HAP-1 (cell line): ENCODE results near the gene ARHGAP21.
"Not testable (repeated sequence)": the region's sequence is repeated elsewhere in the genome, so short reads cannot be mapped to it uniquely, and the experiment has no call there.

Experiments used
- DNase-seq, 2 experiments: peaks; one replicate each; pipeline ENCODE4 v3.0.0-alpha.2; 2016 to 2020; ENCODE audit warnings: low spot score in 2 of 2
- H3K27me3 ChIP-seq: fragments of 250-450 bp; sonication (Bioruptor Pico); 2 replicates; pipeline ENCODE4 v1.5.1; 2020; ENCODE audit warnings: low read depth, mild to moderate bottlenecking, moderate library complexity
- H3K36me3 ChIP-seq: fragments of 250-450 bp; sonication (Bioruptor Pico); replicated peaks from 2 replicates; pipeline ENCODE4 v1.5.1; 2020; ENCODE audit warnings: mild to moderate bottlenecking
- H3K4me1 ChIP-seq: fragments of 250-450 bp; sonication (Bioruptor Pico); 2 replicates; pipeline ENCODE4 v1.5.1; 2020; ENCODE audit warnings: mild to moderate bottlenecking
- H3K4me3 ChIP-seq: fragments of 250-450 bp; sonication (Bioruptor Pico); 2 replicates; pipeline ENCODE4 v1.5.1; 2020; ENCODE audit warnings: mild to moderate bottlenecking, moderate library complexity
- H3K9me3 ChIP-seq: fragments of 250-450 bp; sonication (Bioruptor Pico); 2 replicates; pipeline ENCODE4 v1.5.1; 2020; ENCODE audit warnings: mild to moderate bottlenecking, moderate library complexity
- in situ Hi-C: fragments of 300-500 bp; cut with MboI; formaldehyde crosslinking; loops from 3 replicates; pipeline ENCODE4 v1.14.3; 2020; ENCODE audit warnings: low sequenced_read_pairs, inconsistent platforms, mixed read lengths

The ARHGAP21 gene

DNA sequence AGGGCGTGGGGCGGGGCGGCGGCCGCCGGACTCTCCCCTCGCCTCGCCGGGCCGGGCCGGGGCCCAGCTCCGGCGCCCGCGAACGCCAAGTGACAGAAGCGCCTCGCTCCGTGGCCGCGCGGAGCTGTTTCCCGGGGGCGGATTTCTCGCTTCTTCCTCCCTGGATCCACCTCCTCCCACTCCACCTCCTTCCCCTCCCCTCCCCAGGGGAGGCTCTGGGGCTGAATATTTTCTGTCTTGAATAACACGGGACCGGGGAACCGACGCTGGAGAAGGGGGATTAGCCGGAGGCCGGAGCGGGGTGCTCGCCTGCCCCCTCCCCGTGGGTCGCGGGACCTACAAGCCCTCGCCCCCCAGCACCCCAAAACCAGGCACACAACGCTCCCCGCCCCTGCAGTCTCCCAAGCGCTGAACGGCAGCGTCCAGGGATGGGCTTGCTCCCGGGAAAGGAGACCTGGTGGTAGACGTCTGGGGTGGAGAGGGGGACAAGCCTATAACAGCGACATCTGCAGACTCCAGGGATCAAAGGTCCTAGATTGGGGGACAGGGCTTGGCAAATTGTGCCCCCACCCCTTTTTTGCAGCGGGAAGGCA is at the start of gene ARHGAP21:
TSS of gene ARHGAP21 (minus strand) at position 100 of the 593 bp plus-strand sequence. CDS start 1,988 bp downstream, outside the sequence.
- in situ Hi-C loops, result no loop called here
- H3K4me3 ChIP-seq, result peak within 1 kb of the TSS; percentile 63
- H3K4me1 ChIP-seq, result peaks cover 17% of the 10 kb centered on the region
- peak; percentile 74 to 77 for DNase-seq
- H3K9me3 ChIP-seq, result no peaks in the 10 kb centered on the region
- no peaks in the 10 kb centered on the region for H3K27me3 ChIP-seq
- H3K36me3 ChIP-seq, result no peaks in the 10 kb centered on the region; the same call in 1 of the 2 replicates

DNA sequence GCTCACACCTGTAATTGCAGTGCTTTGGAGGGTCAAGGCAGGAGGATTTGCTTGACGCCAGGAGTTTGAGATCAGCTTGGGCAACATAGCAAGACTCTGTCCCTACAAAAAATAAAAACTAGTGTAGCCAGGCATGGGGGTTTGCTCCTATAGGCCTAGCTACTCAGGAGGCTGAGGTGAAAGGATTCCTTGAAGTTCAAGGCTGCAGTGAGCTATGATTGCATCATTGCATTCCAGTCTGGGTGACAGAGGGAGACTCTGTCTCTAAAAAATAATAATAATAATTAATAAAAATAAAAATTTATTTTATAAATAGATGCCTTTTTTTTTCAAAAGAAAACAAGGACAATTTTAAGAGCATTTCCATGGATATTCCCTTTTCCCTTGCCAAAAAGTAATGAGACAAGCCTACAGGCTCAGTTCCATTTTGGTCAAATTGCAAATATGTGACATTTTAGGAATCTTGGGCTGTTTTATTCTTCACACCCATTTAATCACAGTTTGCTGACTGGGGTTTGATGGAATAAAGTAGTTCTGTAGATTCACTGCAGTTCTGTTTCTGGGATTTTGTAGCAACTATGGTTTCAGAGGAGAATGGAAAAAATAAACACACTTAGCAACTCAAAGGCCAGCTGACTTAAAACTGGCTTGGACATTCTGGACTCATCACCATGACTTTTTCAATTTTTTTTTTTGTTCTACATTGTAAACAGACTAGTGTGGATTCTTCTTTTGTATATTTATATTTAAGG is 48.4 kb upstream of the ARHGAP21 start:
- H3K4me1 ChIP-seq, result no peaks in the 10 kb centered on the region
- no peaks in the 10 kb centered on the region for H3K9me3 ChIP-seq
- no peaks in the 10 kb centered on the region for H3K36me3 ChIP-seq
- no peak for DNase-seq
- H3K27me3 ChIP-seq, result no peaks in the 10 kb centered on the region; the same call in 1 of the 2 replicates
- no peak overlapping the region for H3K4me3 ChIP-seq
- in situ Hi-C loops, result no loop called here

DNA sequence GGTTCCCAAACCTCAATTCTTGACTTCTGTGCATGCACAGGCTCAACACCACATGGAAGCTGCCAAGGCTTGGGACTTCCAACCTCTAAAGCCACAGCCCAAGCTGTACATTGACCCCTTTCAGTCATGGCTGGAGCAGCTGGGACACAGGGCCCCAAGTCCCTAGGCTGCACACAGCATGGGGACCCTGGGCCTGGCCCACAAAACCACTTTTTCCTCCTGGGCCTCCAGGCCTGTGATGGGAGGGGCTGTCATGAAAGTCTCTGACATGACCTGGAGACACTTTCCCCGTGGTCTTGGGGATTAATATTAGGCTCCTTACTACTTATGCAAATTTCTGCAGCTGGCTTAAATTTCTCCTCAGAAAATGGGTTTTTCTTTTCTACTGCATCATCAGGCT is 41.3 kb upstream of the ARHGAP21 start:
- H3K4me3 ChIP-seq, DNase-seq, H3K36me3 ChIP-seq, in situ Hi-C loops, H3K9me3 ChIP-seq, H3K27me3 ChIP-seq: not testable (repeated sequence)
- H3K4me1 ChIP-seq, result peaks cover 13% of the 10 kb centered on the region

DNA sequence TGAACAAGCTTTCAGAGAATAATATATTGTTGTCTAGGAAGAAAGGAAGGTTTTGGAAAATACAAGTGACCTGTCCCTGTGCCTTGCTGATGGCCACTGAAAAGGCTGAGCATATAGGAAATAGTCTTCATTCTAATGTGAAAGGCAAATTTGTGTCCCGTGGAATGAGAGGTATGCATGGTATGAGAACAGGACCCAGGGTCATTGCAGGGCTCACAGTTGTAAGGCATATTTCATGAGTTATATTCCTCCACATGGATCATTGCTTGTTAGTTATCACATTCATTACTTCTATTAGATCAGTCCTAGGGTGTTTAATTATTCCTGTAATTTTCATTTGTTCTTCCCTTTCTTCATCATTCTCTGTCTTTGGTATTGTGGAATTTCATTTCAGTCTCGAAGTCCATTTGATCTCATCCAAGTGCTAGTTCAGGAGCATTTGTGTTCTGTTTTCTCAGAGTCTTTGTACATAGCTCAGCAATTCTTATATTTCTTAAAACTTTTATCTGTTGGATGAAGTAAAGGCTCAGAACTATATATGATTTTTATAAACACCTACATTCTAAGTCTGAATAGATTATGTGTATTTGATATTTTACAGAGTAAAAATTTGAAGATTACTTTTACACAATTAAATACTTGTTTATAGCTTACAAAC is 39.4 kb upstream of the ARHGAP21 start:
- H3K4me1 ChIP-seq, result peaks cover 18% of the 10 kb centered on the region
- H3K9me3 ChIP-seq, result no peaks in the 10 kb centered on the region
- H3K36me3 ChIP-seq, result no peaks in the 10 kb centered on the region
- H3K4me3 ChIP-seq, result no peak overlapping the region
- no peaks in the 10 kb centered on the region for H3K27me3 ChIP-seq
- peak; percentile 25 to 61 for DNase-seq
- in situ Hi-C loops, result no loop called here

DNA sequence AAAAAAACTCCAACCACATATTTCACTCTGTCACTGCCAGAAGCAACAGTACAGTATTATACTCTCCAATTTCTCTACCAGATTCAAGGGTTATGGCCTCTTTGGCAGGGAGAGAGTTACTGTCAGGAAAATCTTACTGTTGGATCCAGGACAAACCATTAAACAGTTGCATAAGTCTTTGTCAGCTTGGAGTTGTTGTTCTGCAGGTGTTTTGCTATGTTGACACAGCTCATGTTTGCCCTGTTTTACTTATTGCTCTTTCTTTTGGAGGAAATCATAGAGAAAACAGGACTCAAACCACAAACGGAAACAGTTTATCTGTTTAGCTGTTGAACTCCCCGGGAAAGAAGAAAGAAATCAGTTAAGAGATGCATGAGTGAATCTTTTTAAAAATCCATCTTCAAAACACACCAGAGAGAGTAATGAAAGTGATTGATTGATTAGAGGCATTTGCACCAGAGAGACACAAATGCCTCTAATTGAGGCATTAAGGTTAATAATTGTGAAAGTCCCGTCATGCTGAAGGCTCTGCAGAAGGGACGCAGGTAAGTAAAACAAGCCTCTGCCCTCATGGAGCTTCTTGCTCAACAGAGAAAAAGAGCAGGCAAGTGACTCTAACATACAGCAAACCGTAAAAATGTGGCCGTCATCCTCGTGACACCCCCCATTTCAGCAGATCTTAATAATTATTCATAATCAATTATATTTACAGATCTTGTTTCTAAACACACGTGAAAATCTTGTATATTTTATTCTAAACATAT is 38.7 kb upstream of the ARHGAP21 start:
- Histone ChIP-seq H3K4me1 (peaks cover 18% of the 10 kb centered on the region), H3K9me3 (no peaks in the 10 kb centered on the region), H3K27me3 (no peaks in the 10 kb centered on the region), H3K4me3 (no peak overlapping the region), H3K36me3 (no peaks in the 10 kb centered on the region)
- in situ Hi-C loops, result no loop called here
- no peak for DNase-seq

DNA sequence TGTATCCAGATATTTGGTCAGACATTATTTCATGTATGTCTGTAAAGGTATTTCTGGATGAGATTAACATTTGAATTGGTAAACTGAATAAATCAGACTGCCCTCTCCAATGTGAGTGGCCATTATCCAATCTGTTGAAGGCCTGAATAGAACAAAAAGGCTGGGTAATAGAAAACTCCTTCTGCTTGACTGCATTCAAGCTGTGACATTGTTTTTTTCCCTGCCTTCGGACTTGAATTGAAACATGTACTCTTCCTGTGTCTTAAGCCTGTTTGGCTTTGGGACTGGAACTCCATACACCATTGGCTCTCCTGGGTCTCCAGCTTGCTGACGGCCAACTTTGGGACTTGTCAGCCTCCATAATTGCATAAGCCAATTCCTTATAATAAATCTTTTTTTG is 36.0 kb upstream of the ARHGAP21 start:
- Histone ChIP-seq H3K4me1 (peaks cover 18% of the 10 kb centered on the region), H3K27me3 (no peaks in the 10 kb centered on the region), H3K4me3 (no peak overlapping the region), H3K9me3 (no peaks in the 10 kb centered on the region), H3K36me3 (no peaks in the 10 kb centered on the region)
- DNase-seq, result peak in 1 of 2 experiments; percentile 26
- in situ Hi-C loops, result no loop called here

DNA sequence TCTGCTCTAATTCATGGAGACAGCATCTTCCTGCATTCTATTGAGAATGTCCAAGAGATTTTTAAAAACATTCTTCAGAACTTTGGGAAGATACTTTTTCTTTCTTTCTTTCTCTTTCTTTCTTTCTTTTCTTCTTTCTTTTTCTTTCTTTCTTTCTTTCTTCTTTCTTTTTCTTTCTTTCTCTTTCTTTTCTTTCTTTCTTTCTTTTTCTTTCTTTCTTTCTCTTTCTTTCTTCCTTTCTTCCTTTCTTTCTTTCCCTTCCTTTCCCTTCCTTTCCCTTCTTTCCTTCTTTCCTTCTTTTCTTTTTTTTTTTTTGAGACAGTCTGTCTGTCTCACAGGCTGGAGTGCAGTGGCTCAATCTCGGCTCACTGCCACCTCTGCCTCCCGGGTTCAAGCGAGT is 34.6 kb upstream of the ARHGAP21 start:
- in situ Hi-C loops, H3K27me3 ChIP-seq, DNase-seq, H3K4me3 ChIP-seq, H3K36me3 ChIP-seq, H3K9me3 ChIP-seq: not testable (repeated sequence)
- H3K4me1 ChIP-seq, result peaks cover 17% of the 10 kb centered on the region

DNA sequence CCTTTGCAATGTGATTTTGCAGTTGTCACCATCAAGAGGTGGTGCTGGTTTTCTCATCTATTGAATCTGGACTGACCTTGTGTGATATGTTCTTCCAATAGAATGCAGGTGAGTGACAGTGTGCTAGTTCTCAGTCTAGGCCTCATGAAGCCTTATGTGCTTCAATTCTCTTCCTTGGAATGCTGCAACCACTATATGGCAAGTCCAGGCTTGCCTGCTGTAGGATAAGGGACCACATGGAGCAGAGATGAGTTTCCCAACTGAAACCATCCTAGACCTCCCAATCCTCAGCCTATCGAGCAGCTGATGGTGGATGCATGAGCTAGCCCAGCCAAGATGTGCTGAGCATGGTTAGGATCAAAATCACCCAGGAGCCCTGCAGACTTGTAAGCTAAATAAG is 32.6 kb upstream of the ARHGAP21 start:
- Histone ChIP-seq H3K9me3 (no peaks in the 10 kb centered on the region), H3K36me3 (no peaks in the 10 kb centered on the region), H3K4me1 (peaks cover 5% of the 10 kb centered on the region), H3K4me3 (no peak overlapping the region), H3K27me3 (no peaks in the 10 kb centered on the region)
- in situ Hi-C loops, result no loop called here
- DNase-seq, result no peak

DNA sequence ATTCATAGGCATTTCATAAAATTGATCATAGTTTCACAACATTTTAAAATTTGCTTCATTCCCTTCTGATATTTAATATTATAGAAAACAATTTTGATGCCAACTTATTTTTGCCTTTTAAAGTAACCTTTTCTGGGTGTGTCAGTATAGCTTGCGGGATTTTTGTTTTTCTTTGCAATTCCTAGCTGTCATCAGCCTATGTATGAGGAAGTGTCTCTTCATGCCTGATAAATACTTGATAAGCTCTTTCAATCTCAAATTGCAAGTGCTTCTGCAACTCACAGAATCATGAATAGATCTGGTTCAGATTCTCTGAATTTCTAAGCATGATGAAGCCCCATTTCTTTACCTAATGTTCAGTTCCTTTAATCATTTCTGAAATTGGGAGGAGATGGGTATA is 28.0 kb upstream of the ARHGAP21 start:
- Histone ChIP-seq H3K27me3 (no peaks in the 10 kb centered on the region), H3K4me3 (no peak overlapping the region), H3K9me3 (no peaks in the 10 kb centered on the region), H3K36me3 (no peaks in the 10 kb centered on the region), H3K4me1 (no peaks in the 10 kb centered on the region)
- DNase-seq, result no peak
- in situ Hi-C loops, result no loop called here

DNA sequence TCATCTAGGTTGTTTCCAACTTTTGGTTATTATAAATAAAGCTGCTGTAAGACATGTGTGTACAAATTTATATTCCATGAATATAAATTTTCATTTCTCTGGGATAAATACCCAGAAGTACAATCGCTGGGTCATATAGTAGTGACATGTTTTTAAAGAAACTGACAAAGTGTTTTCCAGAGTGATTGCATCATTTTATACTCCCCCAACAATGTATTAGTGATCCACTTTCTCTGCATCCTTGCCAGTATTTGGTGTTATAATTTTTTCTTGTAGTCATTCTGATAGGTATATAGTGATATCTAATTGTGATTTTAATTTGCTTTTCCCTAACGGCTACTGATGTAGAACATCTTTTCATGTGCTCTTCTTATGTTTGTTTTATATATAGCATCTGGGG is 27.0 kb upstream of the ARHGAP21 start:
- in situ Hi-C loops, result no loop called here
- H3K36me3 ChIP-seq, result no peaks in the 10 kb centered on the region

DNA sequence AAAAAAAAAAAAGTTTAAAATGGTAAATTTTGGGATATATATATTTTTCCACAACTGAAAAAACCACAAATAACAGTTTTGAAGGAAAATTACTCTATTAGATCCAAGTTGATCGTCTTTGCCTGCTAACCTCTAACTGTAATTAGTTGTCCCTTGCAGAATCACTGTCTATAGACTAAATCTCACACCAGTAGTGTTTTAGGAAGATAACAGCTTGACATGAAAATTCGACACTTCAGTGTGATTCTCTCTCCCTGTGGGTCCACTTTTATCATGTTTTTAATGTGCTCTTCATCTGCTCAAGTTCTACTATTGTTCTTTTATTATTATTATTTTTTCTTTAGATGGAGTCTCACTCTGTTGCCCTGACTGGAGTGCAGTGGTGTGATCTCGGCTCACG is 24.5 kb upstream of the ARHGAP21 start:
- Histone ChIP-seq H3K27me3 (no peaks in the 10 kb centered on the region), H3K9me3 (no peaks in the 10 kb centered on the region), H3K4me1 (no peaks in the 10 kb centered on the region), H3K36me3 (no peaks in the 10 kb centered on the region), H3K4me3 (no peak overlapping the region)
- in situ Hi-C loops, result no loop called here
- no peak for DNase-seq

More for the DNA sequence above, 27.0 kb upstream of the ARHGAP21 start:
- Histone ChIP-seq H3K4me1 (no peaks in the 10 kb centered on the region), H3K27me3 (no peaks in the 10 kb centered on the region), H3K4me3 (no peak overlapping the region), H3K9me3 (no peaks in the 10 kb centered on the region)
- DNase-seq, result no peak

DNA sequence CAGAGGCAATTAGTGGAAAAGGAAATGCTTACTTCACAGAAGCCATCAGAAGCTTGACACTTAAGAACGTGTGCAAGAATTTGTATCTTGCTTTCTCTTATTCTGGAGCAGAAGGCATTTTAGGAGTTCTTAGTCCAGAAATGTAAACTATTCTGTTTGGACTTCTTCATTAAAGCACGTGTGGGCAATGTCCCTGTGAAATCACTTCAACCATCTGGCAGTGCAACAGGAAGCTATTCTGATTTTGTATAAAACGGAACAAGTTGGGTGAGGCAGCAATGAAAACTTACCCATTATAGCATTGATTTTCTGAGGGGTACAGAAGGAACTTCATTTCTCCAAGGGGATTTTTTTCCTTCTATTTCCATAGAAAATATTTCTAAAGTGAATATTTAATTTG is 21.3 kb upstream of the ARHGAP21 start:
- Histone ChIP-seq H3K36me3 (no peaks in the 10 kb centered on the region), H3K4me3 (no peak overlapping the region), H3K27me3 (no peaks in the 10 kb centered on the region), H3K4me1 (no peaks in the 10 kb centered on the region), H3K9me3 (0 out of 2 replicates have a peak, but pooled peaks cover 4% of the 10 kb centered on the region)
- no peak for DNase-seq
- in situ Hi-C loops, result no loop called here

DNA sequence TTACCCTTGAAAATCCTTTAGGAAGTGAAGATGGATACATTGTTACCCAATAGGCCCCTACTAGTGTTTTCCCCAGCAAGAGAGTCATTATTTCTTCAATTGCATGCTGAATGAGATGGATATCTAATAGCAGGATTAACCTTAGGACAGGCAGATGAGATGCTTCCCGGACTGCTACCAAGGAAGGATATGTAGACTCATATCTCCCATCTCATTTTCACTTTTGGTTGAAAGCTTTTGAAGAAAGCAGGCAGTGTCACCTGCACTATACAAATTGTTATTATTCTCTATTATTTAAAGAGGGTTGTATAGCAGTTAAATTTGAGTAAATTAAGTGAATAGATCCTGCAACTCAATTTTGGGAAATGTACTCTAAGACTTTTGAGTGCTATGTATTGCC is 17.0 kb upstream of the ARHGAP21 start:
- H3K9me3 ChIP-seq, result 0 out of 2 replicates have a peak, but pooled peaks cover 4% of the 10 kb centered on the region
- H3K4me3 ChIP-seq, result no peak overlapping the region
- in situ Hi-C loops, result no loop called here
- DNase-seq, result no peak
- H3K36me3 ChIP-seq, result no peaks in the 10 kb centered on the region
- no peaks in the 10 kb centered on the region for H3K27me3 ChIP-seq
- no peaks in the 10 kb centered on the region; the same call in 1 of the 2 replicates for H3K4me1 ChIP-seq
